ENCODE results near the gene SPN.
"Not testable (repeated sequence)": the region's sequence is repeated elsewhere in the genome, so short reads cannot be mapped to it uniquely, and the experiment has no call there.

- TF ChIP-seq CTCF, POLR2A, EP300, POLR2AphosphoS5 (IDR thresholded peaks at IDR 0.05): not testable (repeated sequence)
Measured at GRCh38 chr16:29709657-29710056, 46.6 kb downstream of the SPN start.

Data from sigmoid colon (tissue), 4 donors.